Fibroblast of lung (primary cell): ENCODE data around the gene PBX1.

Experiments used
- EZH2 ChIP-seq: IDR thresholded peaks from 2 replicates; pipeline ENCODE4 v1.5.1; 2012; ENCODE audit warnings: low read length, control low read depth, mild to moderate bottlenecking; ENCODE audit errors: missing control alignments
- TF ChIP-seq, protein P1 (sequence below), 2 donors: IDR thresholded peaks in 1 of 2; conservative IDR thresholded peaks in 1 of 2; 1 replicate in 1 of 2; 2 replicates in 1 of 2; pipeline ENCODE4 v1.5.1; 2011 to 2012; ENCODE audit warnings: low read length in 2 of 2, control low read depth in 1 of 2, inconsistent platforms in 1 of 2, low read depth in 1 of 2, mild to moderate bottlenecking in 1 of 2

DNA sequence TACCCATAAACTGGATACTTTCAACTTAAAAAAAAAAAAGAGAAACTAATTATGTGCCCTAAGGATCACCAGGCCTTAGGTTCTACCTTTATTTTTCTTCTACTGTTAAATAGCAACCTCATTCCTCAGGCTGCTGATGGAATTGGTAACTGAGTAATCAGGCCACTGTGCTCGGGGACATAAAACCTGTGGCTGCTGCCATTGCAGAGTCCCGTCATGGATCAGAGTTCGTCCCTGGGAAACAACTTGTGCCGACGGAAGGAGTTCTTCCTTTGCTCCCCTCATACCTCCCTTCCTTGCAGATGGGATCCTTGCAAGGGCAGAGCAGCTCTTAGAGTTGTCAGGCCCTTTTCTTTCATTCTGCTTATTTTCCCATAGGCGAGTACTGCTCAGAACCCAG, 123.6 kb downstream of the PBX1 start:
- TF ChIP-seq, protein P1, sequence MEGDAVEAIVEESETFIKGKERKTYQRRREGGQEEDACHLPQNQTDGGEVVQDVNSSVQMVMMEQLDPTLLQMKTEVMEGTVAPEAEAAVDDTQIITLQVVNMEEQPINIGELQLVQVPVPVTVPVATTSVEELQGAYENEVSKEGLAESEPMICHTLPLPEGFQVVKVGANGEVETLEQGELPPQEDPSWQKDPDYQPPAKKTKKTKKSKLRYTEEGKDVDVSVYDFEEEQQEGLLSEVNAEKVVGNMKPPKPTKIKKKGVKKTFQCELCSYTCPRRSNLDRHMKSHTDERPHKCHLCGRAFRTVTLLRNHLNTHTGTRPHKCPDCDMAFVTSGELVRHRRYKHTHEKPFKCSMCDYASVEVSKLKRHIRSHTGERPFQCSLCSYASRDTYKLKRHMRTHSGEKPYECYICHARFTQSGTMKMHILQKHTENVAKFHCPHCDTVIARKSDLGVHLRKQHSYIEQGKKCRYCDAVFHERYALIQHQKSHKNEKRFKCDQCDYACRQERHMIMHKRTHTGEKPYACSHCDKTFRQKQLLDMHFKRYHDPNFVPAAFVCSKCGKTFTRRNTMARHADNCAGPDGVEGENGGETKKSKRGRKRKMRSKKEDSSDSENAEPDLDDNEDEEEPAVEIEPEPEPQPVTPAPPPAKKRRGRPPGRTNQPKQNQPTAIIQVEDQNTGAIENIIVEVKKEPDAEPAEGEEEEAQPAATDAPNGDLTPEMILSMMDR (conservative IDR thresholded peaks at IDR 0.05 in 1 of 2, IDR thresholded peaks at IDR 0.05 in 1 of 2; ENCODE audit: low read depth in 1 of 2, low read length in 2 of 2) = no peak
- TF ChIP-seq EZH2 = no peak
